GM12875 (cell line): Measurements from ENCODE around the gene IFT43.

ENCODE experiments used
- H3K4me3 ChIP-seq: one replicate; pipeline ENCODE4 v1.5.1; 2011; ENCODE audit warnings: low read depth, low read length, control low read depth
- TF ChIP-seq, protein P1 (sequence below): IDR thresholded peaks from 2 replicates; pipeline ENCODE4 v1.5.1; 2011; ENCODE audit warnings: low read depth, mild to moderate bottlenecking, control low read depth, inconsistent platforms, low read length, moderate library complexity, borderline replicate concordance; ENCODE audit not compliant: insufficient read depth

The IFT43 gene

DNA sequence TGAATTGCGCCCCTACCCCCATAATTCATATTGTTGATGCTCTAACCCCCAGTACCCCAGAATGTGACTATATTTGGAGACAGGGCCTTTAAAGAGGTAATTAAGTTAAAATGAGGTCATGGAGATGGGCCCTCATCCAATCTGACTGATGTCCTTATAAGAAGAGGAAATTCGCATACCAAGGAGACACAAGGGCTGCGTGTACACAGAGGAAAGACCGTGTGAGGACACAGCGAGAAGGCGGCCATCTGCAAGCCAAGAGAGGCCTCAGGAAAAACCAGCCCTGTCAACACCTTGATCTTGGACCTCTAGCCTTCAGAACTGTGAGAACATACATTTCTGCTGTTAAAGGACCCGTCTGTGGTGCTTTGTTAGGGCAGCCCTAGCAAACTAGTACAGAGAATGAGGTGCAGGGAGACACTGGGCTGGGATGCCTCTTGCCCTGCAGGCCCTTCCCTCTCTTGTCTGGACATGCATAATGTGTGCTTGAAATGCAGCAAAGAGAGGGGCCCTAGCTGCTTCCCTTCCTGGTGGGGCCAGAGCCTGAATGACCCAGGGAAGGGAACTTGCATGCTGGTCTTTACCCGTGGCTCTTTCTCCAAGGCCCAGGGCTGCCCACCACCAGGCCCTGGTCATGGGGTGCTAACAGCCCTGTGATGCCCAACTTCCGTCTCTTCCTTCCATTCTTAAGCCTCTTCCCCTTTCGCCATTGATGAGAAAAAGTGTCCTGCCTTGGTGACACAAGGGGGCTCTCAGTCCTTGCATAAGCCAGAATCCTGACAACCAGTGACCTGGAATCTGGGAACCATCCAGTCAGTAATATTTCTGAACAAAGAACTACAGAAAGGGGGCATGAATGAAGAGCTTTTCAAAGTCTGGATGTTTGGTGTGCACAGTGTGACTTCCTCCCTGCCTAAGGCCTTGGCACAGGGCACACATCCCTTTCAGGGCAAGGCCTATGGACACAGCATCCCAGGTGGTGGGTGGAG, 116.1 kb downstream of the IFT43 start:
- TF ChIP-seq, protein P1, sequence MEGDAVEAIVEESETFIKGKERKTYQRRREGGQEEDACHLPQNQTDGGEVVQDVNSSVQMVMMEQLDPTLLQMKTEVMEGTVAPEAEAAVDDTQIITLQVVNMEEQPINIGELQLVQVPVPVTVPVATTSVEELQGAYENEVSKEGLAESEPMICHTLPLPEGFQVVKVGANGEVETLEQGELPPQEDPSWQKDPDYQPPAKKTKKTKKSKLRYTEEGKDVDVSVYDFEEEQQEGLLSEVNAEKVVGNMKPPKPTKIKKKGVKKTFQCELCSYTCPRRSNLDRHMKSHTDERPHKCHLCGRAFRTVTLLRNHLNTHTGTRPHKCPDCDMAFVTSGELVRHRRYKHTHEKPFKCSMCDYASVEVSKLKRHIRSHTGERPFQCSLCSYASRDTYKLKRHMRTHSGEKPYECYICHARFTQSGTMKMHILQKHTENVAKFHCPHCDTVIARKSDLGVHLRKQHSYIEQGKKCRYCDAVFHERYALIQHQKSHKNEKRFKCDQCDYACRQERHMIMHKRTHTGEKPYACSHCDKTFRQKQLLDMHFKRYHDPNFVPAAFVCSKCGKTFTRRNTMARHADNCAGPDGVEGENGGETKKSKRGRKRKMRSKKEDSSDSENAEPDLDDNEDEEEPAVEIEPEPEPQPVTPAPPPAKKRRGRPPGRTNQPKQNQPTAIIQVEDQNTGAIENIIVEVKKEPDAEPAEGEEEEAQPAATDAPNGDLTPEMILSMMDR: no peak
- H3K4me3 ChIP-seq: no peak overlapping the region

DNA sequence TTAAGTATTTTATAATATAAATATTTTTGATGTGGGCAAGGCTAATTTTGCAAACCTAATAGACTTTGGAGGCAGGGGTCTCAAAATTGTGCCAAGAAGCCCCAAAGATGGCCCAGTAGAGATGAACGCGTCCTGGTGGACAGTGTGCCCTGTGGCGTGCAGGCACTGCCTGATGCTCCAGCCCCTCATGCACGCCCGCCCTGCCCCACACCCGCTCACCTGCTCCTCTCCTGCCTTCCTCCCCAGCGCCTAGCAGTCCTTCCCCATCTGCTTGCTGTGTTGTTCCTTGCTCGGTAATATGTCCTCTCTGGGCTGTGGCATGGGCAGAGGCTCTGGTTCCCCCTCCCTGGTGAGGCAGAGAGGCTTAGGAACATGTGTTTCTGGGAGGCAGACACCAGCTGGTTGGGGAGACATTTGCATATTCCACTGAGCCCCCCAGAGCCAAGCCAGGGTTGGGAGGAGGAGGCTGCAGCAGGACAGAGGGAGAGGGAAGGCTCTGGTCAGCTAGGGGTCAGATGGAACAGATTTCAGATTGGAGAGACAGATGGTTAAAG, 119.3 kb downstream of the IFT43 start:
- no peak overlapping the region for H3K4me3 ChIP-seq
- TF ChIP-seq, protein P1: no peak

DNA sequence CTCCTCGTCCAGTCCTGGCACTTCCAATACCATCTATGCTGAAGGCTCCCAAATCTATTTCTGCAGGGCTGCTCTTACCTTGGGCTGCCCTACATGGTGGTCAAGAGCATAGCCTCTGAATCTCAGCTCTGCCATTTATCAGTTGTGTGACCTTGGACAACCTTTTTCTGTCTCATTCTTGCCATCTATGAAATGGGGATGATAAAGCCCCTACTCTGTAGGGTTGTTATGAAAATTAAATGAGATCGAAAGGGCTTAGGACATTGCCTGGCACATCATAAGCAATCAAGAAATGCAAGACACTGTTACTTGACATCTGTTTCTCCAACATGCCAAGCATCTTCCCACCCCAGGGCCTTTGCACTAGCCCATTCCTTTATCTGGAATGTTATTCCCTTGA, 120.6 kb downstream of the IFT43 start:
- TF ChIP-seq, protein P1: no peak

DNA sequence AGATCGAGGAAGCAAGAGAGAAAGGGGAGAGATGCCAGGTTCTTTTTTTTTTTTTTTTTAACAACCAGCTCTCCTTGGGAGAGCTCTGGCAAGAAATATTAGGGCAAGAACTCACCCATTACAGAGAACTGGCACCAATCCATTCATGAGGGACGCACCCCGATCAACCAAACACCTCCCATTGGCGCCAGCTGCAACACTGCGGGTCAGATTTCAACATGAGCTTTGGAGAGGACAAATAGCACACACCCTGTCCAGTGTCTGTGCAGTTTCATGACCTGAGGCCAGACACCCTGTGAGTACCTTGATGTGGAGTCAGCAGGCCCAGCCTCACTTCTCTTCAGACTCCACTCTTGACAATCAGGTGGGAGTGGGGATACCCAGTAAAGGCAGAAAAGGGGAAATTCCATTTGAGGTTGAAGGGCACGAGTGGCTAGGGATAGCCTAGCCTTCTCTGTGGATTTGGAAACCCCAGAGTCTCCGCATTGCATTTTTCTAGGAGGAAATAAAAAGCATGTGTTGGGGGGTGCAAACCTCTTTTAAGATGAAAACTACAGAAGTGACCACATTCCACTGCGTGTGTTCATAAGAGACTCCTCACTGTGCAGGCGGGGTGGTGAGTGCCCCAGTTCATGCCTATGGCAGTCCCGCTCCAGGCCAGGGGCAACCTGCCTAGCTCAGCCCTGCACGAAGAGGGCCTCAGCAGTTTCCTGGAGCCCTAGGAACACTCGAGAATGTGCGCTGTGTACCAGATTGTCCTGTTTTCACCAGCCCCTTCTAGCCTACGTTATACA, 123.7 kb downstream of the IFT43 start:
- H3K4me3 ChIP-seq: no peak overlapping the region
- TF ChIP-seq, protein P1: no peak

More for the DNA sequence above, 120.6 kb downstream of the IFT43 start:
- no peak overlapping the region for H3K4me3 ChIP-seq

DNA sequence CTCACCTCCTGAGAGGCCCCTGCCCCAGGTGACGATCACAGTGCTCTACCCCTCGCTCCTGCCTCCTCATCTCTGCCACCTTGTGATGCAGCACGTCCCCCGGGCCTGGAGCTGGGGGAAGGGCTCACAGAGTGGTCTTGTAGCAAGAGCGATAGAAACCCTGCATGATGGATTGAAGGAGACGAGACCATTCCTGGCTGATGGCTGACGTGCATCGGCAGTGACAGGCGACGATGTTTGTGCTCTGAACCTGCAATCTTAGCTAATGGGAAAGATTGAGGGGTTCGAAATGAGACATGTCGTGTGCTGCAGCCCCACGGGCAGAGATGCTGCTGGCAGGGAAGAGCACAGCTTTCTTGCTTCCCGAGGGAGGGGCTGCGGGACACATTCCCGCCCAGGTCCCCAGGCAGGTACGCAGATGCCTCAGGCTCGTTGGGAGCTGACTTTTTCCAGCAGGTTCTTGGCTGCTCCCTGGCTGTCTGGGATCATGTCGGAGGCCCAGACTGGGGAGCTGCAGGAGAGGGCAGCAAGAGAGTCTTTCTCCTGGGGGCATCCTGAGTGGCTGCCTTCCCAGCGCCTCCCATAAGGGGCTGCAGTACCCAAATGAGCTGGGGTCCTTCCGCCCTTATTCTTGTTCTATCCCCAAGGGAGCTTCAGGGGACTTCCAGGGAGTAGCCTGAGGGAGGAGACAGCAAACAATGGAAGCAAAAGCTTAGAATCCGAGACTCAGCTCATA, 127.5 kb downstream of the IFT43 start:
- H3K4me3 ChIP-seq: no peak overlapping the region
- TF ChIP-seq, protein P1: no peak

DNA sequence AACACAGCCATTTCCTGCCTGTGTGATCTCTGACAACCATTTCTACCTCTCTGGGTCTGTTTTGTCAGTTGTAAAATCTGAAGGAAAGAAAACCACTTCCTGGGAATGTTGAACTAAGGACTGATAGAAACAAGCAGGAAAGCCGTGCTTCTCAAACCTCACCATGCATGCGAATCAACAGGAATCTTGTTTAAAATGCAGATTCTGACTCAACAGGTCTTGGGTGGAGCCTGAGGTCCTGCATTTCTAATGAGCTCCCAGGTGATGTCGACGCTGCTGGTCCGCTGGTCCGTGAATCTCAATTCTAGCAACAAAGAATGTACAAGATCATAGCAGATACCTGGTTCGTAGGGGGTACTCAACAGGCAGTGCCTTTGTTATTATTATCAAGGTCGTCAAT, 128.1 kb downstream of the IFT43 start:
- no peak overlapping the region for H3K4me3 ChIP-seq
- TF ChIP-seq, protein P1: no peak
